HG03045 (cell line): Measurements from ENCODE around the gene CCDC88C.

Experiments
- ATAC-seq: cut with Tn5 transposase; IDR thresholded peaks from one replicate; pipeline ENCODE4 v1.9.1; 2021; ENCODE audit warnings: mild to moderate bottlenecking, moderate library complexity; ENCODE audit not compliant: unreplicated experiment

Gene CCDC88C

DNA sequence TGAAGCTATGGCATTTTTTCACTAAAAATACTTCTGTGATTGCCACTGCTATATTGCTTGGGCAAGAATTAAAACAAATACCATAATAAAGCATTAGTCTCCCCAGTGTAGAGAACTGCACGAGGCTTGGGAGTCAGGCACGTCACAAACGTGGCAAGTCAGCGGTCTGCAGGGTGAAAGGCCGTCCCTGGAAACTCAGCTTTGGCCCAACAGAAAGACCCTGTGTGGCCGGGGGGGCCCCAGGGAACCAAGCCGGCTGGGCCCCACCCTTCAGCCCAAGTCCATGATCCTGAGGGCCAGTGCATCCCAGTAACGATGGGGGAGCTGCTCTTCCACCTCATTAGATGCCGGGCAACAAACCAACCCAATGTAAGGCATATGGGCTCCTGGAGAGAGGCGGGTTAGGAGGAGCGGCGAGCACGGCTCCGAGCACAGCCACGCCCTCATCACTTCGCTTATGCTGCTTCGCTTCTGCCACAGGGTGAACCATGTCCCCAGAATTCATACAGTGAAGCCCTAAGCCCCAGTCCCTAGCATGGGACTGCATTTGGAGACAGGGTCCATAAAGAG is 122.3 kb downstream of the CCDC88C start:
- no peak for ATAC-seq

DNA sequence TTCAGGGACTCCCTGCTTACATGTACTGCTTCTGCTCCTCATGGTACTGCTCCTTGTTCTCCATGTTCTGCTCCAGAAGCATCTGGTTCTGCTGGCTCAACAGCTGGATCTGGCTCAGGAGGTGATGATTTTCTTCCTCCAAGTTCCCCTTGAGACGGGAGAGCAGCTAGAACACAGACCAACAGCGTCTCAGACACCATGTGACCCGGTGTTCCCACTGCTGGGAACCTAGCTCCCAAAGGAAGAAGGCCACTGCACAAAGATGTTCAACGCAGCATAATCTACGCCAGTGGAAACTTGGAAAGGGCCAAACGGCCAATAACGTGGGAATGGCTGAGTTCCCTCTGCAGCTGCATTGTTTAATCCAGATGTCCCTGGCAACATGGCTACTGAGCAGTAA is 123.5 kb downstream of the CCDC88C start:
- ATAC-seq, result no peak

DNA sequence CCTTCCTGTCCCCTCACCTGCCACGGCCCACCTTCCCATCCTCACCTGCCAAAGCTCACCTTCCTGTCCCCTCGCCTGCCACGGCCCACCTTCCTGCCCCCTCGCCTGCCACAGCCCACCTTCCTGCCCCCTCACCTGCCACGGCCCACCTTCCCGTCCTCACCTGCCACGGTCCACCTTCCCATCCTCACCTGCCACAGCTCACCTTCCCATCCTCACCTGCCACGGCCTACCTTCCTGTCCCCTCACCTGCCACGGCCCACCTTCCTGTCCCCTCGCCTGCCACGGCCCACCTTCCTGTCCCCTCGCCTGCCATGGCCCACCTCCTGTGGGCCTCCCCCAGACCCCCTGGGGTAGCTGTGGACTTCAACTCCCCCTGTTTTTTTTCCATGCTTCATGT is 124.3 kb downstream of the CCDC88C start:
- ATAC-seq, result no peak

DNA sequence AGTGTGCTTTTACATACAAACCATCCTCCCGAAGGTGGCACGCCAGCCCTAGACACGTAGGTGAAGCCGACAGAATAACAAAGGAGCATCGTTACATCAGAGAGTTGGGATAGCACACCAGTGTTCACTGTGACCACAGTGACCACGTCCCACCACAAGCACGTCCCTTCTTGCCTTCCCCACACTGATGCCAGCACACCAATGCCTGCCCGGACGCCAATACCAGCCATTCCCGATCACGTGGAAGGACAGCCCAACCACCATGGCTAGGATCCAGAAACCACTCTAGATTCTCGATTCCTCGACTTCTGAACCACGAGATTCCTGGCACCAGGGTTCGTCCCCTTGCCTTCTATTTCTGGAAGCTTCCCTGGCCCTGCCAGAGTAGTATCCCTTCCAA is 125.1 kb downstream of the CCDC88C start:
- no peak for ATAC-seq

DNA sequence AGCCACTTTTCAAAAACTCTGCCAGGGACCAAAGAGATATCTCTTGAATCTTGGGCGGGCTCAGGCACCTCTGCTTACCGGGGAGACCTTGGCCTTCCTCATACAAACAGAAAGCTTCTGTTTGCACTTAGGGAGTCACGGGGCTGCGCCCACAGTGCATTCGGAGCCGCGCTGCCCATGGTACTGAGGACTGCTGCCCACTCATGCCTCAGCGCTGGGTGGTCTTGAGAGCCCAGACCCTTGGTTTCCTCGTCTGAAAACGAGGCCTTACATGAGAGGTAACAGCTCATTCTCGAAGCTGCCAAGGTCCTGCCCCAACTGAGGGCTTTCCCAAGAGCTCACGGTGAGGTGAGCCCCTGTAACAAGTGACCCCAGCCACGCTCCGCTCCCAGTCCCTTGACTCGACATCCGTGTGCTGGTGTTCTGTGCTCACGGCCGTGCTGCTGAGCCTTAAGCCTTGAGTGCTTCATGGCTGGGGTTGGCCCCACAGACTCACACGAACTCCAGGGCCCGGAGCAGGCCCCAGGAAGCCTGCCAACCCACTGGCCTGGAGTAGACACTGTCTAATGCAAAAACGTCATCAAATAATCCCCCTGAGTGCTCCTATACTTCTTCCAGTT is 125.7 kb downstream of the CCDC88C start:
- ATAC-seq, result no peak

DNA sequence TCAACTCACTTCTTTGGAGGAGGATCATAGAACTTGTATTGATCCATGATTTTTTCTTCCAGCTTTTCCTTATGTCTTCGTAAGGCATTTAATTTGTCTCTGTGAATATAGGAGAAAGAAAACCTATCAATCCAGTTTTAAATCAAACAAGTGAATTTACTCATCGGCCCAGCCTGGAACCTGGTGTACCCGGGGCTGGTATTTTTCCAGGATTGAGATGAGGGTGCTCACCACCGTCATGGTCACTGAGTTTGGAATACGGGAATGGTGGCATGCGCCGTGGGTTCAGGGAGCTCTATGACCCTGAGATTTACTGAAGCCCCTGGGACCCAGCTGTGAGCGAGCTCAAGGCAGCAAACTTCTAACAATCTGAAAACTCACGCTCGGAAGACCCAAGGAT is 126.6 kb downstream of the CCDC88C start:
- ATAC-seq, result no peak

DNA sequence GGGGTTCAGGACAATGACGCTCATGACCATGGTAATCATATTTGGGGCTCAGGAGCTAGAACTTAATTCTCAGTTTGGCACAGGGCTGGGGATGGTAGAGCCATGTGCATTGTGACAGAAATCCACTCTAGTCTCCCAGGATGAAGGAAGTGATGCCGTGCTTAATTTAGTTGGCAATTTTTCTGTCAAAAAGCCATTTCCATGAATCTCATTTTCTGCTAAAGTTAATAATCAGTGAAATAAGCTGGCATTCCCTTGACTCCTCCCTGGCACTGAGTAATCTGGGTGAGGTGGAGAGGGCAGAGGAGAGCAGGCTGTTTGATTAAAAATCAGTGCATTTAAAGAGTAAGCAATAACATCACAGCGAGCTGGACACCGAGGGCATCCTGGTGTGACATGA is 128.2 kb downstream of the CCDC88C start:
- ATAC-seq, result no peak

DNA sequence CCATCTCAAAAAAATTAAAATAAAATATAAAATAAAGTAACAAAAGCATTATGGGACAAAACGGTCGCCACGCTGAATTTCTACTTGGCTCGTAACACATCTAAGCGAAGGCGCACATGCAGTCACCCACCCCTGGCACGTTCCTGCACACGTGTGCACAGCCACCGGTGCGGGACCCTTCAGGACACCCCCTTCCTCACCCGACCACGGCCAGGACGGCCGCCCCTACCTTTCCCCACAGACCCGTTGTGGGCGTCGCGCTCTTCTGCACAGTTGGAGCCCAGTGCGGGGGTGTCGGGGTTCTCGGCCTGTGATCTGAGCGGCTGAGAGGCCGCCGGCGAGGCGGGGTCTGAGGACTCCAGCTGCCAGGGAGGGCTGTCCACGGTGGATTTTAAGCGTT is 128.7 kb downstream of the CCDC88C start:
- no peak for ATAC-seq

DNA sequence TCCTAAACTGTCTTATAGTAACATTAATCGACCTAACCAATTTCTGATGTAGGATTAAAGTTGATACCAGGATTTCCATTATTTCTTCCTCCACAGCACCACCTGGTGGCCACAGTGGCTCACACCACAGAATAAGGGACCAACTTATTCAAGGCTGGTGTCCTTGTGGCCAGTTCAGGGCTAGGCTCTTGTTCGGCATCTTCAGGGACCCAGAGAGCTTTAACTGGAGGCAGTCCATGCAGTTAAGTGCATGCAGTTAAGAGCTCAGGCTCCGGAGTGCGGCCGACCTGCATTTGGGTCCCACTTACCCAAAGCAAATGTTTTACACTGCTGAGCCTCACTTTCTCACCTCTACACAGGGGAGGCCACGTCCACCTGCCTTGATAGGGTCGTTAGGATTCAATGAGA is 131.1 kb downstream of the CCDC88C start:
- ATAC-seq, result no peak

DNA sequence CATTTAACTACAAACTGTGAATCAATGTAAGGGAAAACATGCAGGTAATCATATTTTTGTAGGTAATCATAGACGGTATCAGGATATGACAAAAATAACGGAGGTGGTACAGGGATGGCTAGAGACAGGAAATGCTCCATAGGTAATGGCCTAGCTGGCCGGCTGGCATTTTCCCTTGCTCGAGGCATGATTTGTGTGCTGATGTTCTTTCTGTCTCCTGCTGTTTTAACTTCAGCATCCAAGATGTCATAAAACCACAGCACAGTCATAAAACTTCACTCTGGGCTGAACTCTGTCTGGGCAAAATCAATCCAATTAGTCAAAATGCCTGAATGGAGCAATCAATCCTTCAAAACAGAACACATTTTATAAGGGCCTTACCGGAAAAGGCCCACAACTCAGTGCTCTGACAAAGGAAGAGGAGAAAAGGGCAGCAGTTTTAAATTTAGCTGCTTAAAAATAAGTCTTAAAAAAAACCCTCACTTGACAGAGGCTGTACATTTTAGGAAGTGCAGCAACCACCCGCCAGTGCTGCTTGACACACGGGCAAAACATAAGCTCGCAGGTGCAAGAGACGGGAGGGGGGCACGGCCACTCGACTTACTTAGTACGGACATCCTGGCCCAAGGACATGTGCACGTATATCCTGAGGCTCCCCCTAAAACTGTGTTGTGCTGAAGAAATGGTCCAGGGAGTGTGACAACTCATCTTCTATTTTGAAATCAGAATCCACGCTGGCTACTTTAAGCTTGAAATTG is 132.7 kb downstream of the CCDC88C start:
- no peak for ATAC-seq

DNA sequence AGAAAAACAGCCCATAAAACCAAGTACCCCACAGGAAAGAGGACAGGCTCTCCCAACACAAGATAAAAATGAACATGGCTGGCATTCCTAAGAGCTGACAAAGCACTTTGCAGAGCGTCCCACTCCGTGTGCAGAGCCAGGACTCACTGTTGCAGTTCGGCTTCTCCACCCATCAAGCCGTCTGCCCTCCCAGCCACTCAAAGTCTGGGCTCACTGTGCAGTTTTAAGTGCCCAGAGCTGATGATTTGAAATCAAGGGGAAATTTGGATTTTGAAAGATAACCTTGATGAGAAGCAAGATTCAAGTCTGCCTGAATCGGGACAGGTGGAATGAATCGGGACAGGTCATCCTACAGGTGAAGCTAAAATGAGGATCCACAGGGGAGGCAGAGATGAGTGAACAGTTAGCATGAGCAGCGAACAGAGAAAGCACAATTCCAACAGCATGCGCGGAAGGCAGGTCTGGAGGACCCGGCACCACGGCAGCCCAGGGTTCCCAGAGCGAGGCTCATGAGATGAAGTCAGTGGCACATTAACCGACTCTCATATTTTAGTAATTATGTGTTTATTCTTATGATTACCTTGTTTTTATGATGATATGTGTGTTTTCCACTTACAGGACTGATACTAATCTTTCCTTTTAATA is 133.4 kb downstream of the CCDC88C start:
- ATAC-seq, result no peak

DNA sequence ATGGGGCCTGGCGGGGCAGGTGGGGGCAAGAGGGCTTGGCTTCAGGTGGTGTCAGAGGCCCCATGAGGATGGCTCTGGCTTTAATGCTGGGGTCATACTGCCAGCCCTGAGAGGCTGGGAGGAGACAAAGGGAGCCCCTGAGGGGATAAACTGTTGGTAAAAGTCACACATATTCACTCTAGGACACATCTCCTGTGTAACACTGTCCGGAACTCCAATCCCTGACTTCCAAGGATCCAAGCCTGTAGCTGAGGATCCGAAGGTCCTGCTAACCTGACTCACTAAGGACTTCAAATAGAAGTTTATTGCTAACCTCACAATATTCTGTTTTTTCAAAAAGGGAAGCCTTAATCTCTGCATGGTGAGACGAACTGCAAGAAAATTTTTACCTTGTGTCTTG is 134.0 kb downstream of the CCDC88C start:
- no peak for ATAC-seq

DNA sequence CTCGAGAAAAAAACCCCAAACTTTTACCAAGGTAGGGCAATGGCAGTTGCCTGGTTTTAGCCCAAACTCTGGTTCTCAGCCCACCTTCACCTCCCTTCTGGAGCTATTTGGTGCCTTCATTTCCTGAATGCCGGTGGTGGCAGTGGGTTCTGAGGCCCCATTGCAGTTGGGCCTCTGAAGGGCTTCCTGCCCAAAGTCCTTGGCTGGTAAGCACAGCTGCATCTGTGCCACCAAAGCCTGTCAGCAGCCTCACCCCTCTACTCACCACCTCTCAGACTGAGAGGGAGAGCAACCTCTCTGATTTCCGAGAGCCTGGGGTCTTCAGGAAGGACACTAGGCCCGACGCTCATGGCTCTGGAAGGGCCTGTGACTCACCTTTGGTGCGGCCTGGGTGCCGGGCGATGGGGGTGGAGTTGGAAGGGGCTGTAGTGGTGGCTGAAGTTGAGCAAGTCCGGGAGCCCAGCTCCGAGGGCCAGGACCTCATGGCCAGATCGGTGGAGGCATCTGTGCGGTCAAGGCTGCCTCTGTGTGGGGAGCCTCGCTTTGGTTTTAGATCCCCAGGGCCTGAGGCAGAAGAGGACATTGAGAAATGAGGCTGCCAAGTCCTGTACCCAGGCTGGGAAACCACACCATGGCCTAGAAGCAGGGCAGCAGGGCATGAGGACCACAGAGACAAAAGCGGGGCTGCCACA is 134.5 kb downstream of the CCDC88C start:
- no peak for ATAC-seq

DNA sequence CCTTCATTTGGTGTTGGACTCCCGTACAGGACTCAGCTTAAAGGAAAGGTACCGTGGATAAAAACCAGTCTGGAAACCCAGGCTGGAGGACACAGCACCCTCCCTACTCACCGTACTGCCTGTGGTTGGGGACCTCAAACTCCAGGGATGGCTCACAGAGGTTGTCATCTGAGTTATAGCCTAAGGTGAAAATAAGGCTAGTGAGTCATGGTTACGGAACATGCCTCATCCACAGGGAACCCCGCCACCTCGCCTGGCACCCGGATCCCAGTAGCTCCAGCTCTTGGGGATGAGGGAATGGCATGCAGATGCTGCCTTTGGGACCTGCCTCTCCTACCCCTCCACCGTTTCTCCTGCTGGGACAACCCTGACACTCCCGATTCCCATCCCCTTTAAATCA is 136.3 kb downstream of the CCDC88C start:
- no peak for ATAC-seq

DNA sequence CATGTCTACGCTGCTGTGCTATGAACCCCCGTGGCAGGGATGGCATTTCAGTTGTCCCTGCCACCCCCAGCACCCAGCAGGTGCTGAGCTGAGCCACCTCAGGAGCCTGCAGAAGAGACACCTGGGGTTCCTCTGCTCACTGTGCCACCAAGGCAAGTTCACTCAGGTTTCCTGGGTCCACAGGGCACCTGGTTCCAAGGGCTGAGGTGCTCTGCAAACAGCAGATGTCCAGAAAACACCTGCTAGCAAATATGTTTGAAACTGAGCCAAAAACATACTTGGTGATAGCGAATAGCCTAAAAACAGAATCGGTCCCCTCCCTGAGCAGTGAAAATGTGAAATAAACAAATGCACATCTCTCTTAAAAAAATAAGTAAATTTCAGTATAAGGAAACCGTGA is 137.5 kb downstream of the CCDC88C start:
- no peak for ATAC-seq

DNA sequence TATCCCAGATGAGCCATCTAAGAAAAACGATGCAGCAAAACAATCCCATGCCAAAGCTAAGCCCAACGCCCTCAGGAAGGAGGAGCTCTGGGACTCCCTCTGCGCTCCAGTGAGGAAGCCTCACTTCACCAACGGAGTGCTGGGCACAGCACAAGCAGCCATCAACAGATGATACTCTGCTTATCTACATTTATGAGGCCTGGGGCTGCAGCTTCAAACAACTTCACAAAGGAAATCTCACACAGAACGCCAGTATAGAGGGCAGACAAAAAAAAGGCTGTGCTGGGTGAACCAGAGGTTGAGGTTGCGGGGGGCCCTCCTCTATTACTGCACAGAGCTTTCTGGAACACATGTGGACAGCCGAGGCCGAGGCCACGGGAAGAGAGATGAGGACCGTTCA is 138.3 kb downstream of the CCDC88C start:
- no peak for ATAC-seq

DNA sequence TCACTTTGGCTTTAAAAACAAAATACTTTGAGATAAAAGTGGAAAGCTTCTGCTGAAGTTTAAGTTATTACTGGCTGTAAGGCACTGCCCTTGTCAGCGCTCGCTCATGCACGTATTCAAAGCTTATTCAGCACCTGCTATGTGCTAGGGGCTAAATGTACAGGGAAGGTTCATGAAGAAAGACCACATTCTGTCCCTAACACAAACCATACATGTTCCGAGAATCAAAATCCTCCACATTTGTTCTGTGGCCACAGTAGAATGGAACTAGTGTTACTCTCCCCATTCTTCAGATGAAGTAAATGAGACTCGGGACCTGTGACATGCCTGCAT is 139.3 kb downstream of the CCDC88C start:
- no peak for ATAC-seq

DNA sequence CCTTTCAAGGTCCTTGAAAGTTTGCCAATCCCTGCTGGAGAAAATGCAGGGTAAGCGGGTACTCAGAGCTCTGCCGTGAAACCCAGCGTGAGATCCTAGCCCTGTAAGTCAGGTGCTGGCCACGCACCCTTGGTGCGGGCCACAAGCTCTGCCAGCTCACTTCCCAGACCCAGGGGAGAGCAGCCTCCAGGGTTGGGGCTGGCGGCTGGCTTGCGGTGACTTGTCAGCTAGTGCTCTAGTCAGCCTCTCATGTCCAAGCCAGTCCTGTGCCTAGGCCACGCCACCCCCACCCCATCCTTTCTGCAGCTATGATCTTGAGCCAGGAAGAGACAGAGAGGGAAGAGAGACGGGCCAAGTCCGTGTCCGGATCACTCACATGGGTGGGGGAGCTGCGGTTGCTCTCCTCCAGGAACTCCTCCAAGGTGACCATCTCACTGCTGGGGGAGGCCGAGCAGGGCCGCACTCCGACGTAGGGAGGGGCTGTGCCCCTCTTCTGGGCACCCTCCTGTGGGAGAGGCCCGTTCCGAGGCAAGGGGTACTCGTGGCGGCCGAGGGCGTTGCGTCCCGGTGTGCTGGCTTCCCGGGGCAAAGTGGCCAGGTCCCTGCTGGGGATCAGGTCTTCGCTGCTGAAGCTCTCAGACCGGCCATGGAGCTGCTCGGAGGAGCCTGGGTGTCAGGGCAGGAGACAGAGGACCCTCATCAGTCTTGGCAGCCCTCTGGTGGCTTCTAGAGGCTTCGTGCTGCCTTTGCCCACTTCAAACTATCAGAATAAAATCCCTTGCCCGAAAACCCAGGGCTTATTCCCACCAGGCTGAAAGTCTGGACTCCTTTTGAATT is 139.9 kb downstream of the CCDC88C start:
- ATAC-seq, result no peak

DNA sequence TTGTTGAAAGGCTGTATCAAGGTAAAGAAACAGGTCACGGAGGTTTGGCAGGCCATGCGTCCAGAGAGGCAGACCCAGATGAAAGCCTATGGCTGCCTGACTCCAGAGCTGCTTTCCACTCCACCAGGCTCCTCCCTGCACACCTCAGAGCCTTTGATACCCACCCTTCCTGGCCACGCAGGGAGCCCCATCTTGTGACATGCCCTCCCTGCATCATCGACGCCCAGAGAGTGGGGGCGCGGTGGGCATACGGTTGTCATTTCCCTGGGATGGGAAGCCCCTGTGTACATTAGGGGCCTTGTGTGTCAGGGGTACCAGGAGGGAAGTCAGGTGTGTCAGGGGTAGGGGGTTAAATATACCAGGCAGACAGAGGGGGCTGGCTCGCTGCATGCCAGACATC is 142.8 kb downstream of the CCDC88C start:
- no peak for ATAC-seq

DNA sequence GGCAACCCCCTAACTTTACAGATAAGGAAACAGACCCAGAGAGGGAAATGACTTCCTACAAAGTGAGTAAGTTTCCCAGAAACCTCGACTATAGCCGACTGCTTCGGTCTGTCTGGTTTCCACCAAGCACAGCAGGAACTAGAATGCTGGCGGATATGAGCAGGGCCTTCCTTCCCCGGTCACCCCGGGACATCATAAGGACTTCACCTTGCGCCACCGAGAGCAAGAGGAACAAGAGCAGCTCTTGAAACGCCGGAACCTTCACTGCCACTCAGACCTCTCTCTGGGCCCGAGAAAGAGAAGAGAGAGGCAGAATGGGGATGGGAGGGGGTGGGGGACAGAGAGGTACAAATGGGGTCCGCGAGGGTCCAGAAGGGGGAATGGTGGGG is 143.7 kb downstream of the CCDC88C start:
- ATAC-seq, result no peak
